Measurements from ENCODE around the gene GLT8D2. TPM values are rescaled to one million over a fixed set of nuclear protein-coding genes. Genes with fewer than 3 reads are reported as not detected.

Gene GLT8D2
- polyA plus RNA-seq, 1 of the 3 experiments (the other 2 are of a cell fraction) = 50.0 TPM

GRCh38 chr12:104059963-104060362 lies 10.0 kb upstream of the GLT8D2 start:
- no peak overlapping the region for H3K9ac ChIP-seq
- H3K4me2 ChIP-seq = no peak overlapping the region
- H3K36me3 ChIP-seq (replicated peaks in 1 of 2; ENCODE audit: control insufficient read depth in 1 of 2, insufficient read depth in 2 of 2, low read length in 1 of 2) = no peaks in the 10 kb centered on the region
- H3K27ac ChIP-seq (ENCODE audit: low read depth in 2 of 2, low read length in 1 of 2) = no peak overlapping the region
- 82% methylated on average over 2 of the region's 2 CpGs for WGBS (ENCODE audit: low lambda C conversion rate)
- H3K9me3 ChIP-seq = no peaks in the 10 kb centered on the region
- H3F3A ChIP-seq (replicated peaks; ENCODE audit: insufficient read depth) = peaks cover 4% of the 10 kb centered on the region
- no peak overlapping the region for H2AFZ ChIP-seq (ENCODE audit: low read depth)
- no peak for DNase-seq
- H3K79me2 ChIP-seq (ENCODE audit: insufficient read depth) = peaks cover 6% of the 10 kb centered on the region
- H3K4me3 ChIP-seq (ENCODE audit: low read depth in 2 of 2, low read length in 1 of 2) = no peak overlapping the region
- TF ChIP-seq IRF3 (IDR thresholded peaks at IDR 0.05; ENCODE audit: low read depth, low read length) (no peak), EZH2phosphoT487 (IDR thresholded peaks at IDR 0.05; ENCODE audit: borderline replicate concordance, low read depth) (no peak), ELF1 (IDR thresholded peaks at IDR 0.05) (no peak)
- POLR2A ChIA-PET = no interaction called here
- H4K20me1 ChIP-seq (ENCODE audit: insufficient read depth) = no peaks in the 10 kb centered on the region
- no peaks in the 10 kb centered on the region for H3K27me3 ChIP-seq (ENCODE audit: insufficient read depth)
- CTCF ChIA-PET = interaction anchor here (0.7 to 2.7 kb wide), 2 partner anchors 49 to 62 kb away, joined by 3 to 11 read pairs; no protein-coding TSS in a partner anchor
- no peaks in the 10 kb centered on the region for H3K9me2 ChIP-seq
- peaks cover 0 to 23% of the 10 kb centered on the region in 2 experiments; a peak in 2 of 4 replicates for H3K4me1 ChIP-seq (ENCODE audit: control insufficient read depth in 1 of 2, insufficient read depth in 2 of 2, low read depth in 1 of 2, low read length in 1 of 2)

GRCh38 chr12:104058802-104059201 lies 8.8 kb upstream of the GLT8D2 start:
- Histone ChIP-seq H3K36me3 (replicated peaks in 1 of 2; ENCODE audit: control insufficient read depth in 1 of 2, insufficient read depth in 2 of 2, low read length in 1 of 2) (no peaks in the 10 kb centered on the region), H3K4me2 (no peak overlapping the region), H3K27me3 (ENCODE audit: insufficient read depth) (no peaks in the 10 kb centered on the region), H3K9me3 (no peaks in the 10 kb centered on the region), H3K4me1 (ENCODE audit: control insufficient read depth in 1 of 2, insufficient read depth in 2 of 2, low read depth in 1 of 2, low read length in 1 of 2) (peaks cover 0 to 28% of the 10 kb centered on the region in 2 experiments; a peak in 2 of 4 replicates), H3K4me3 (ENCODE audit: low read depth in 2 of 2, low read length in 1 of 2) (no peak overlapping the region), H3K27ac (ENCODE audit: low read depth in 2 of 2, low read length in 1 of 2) (no peak overlapping the region), H3K9me2 (no peaks in the 10 kb centered on the region), H2AFZ (ENCODE audit: low read depth) (no peak overlapping the region), H3K79me2 (ENCODE audit: insufficient read depth) (no peaks in the 10 kb centered on the region; the same call in 1 of the 2 replicates), H3K9ac (no peak overlapping the region), H4K20me1 (ENCODE audit: insufficient read depth) (no peaks in the 10 kb centered on the region), H3F3A (replicated peaks; ENCODE audit: insufficient read depth) (peaks cover 4% of the 10 kb centered on the region)
- DNase-seq = no peak
- WGBS (ENCODE audit: low lambda C conversion rate) = 74% methylated on average over 4 of the region's 4 CpGs
- CTCF ChIA-PET = interaction anchor here (0.6 to 2.7 kb wide), 4 partner anchors 50 to 323 kb away, joined by 3 to 11 read pairs (median 4); no protein-coding TSS in a partner anchor
- POLR2A ChIA-PET = no interaction called here
- TF ChIP-seq GATA2 (CRISPR knock-in tag; IDR thresholded peaks at IDR 0.05) = no peak
- no peak for TF ChIP-seq FOXM1 (IDR thresholded peaks at IDR 0.05; ENCODE audit: low read depth)
- no peak for TF ChIP-seq EZH2phosphoT487 (IDR thresholded peaks at IDR 0.05; ENCODE audit: borderline replicate concordance, low read depth)
- no peak for TF ChIP-seq PBX3 (IDR thresholded peaks at IDR 0.05)
- TF ChIP-seq RAD21 (IDR thresholded peaks at IDR 0.05; ENCODE audit: low read length) = no peak
- no peak for TF ChIP-seq JUND (IDR thresholded peaks at IDR 0.05)
- no peak for TF ChIP-seq REST (IDR thresholded peaks at IDR 0.05; ENCODE audit: low read depth, low read length)
- no peak for TF ChIP-seq CHD2 (IDR thresholded peaks at IDR 0.05; ENCODE audit: low read length, partially characterized antibody)
- no peak for TF ChIP-seq CTCF (IDR thresholded peaks at IDR 0.05)
- TF ChIP-seq RXRA (IDR thresholded peaks at IDR 0.05; ENCODE audit: borderline replicate concordance, low read depth) = no peak
- TF ChIP-seq MXI1 (IDR thresholded peaks at IDR 0.05; ENCODE audit: low read depth, low read length) = no peak
- TF ChIP-seq USF2 (IDR thresholded peaks at IDR 0.05; ENCODE audit: borderline replicate concordance, low read depth, low read length) = no peak
- TF ChIP-seq TCF12 (IDR thresholded peaks at IDR 0.05) = no peak
- no peak for TF ChIP-seq SIN3A (IDR thresholded peaks at IDR 0.05; ENCODE audit: borderline replicate concordance, low read depth, low read length)
- TF ChIP-seq RFX5 (IDR thresholded peaks at IDR 0.05; ENCODE audit: low read length) = no peak
- no peak for TF ChIP-seq TEAD4 (IDR thresholded peaks at IDR 0.05; ENCODE audit: borderline replicate concordance, insufficient read depth)
